ENCODE measurements around the gene FAM229B.
"Not testable (repeated sequence)": the region's sequence is repeated elsewhere in the genome, so short reads cannot be mapped to it uniquely, and the experiment has no call there.

Gene FAM229B

DNA sequence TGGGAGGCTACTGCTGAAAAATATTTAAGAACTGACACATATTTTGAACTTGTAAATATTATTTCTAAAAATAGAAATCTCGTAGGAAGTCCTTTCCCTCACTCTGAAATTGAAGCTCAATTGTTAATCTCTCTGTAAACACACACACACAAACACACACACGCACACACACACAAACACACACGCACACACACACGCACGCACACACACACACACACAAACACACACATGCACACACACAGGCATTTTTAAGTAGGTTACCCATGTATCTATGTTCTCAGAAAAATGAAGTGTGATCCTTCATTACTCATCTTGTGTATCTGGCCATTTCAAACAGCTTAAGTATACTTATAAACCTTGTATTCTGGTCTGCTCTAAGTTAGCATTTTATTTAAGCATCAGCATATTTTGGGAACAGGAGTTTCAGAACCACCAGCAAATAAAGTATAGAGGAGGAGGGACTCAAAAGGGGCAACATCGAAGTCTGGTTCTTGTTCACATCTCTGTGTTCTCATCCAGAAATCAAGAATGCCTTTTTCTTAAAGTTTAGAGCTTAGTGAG is 21.9 kb upstream of the FAM229B start:
- no peak for DNase-seq

- no peak for DNase-seq
Measured at GRCh38 chr6:112066606-112067005, 20.8 kb upstream of the FAM229B start.

- no peak for DNase-seq
Measured at GRCh38 chr6:112081569-112081968, 5.8 kb upstream of the FAM229B start.

DNA sequence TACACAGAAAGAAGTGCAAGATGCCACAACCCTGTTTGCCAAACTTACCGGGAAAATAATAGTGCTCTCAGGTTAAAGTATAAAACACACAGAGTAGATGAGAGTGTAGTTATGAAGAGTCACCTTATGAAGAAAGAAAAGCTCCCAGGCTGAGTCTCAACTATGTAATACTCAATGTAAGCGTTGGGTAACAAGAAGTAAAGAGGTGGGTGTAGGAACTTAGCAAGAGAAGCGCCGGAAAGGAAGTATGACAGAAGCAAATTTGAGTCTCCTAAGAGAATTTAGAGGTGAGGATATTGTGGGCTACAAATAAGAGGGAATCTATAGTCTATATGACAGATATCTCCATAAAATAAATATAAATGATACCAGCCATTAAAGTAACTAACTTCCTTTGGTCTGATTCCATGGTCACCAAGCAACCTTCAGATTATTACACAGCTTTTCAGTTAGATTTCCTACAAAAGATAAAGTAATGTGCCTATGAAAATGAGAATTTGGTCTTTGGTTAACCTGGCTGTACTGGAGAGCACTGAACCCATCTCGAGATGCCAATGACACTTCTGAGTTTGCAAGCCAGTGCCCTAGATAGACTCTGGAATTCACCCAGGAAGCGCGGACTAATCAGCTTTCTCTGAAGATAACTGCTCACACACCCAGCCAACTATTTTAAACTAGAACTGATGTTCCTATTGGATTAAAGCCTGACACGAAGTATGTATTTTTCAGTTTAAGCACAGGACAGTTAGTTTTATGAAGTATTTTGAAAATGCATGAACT is 1.9 kb upstream of the FAM229B start:
- peak; percentile 30 to 68 (median 48) for DNase-seq

- DNase-seq = peak; percentile 30 to 64 (median 58)
Measured at GRCh38 chr6:112086744-112087135, 651 bp upstream of the FAM229B start.

DNA sequence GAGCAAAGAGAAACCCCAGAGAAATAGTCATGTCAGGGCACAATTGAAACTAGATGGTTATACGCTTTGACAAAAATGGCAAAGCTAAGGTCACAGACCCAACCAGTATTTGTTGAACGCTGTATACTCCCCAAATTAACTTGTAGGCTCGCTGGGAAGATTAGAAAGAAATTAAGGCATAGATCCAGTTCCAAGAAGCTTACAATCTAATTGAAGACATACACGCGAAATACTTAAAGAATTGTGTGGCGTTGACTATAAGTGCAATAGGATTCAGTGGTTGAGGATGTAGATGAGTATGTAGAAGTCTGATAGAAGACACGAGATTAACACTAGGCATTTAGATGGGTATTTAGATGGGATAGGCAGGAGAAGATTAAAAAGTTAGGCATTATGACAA is 525 bp downstream of the FAM229B start:
- DNase-seq = no peak

DNA sequence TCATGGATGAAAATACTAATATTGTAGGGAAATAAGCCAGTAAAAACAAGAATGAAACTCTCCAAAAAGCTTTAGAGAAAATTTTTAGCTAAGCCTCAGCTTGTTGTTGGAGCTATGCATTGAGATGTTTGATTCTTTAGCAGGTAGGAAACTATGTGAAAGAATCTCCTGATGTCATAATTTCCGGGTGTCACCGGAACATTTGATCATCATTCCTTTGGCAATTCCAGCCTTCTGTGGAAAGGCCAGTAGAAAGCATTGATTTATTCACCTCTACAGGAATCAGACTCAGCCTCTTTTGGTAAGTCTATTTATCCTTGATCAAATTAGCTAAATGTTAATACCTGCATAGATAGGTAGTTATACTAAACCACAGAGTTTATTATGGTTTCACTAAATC is 9.5 kb downstream of the FAM229B start:
- no peak for DNase-seq

GRCh38 chr6:112100561-112100960 is 13.2 kb downstream of the FAM229B start:
- no peak for DNase-seq

DNA sequence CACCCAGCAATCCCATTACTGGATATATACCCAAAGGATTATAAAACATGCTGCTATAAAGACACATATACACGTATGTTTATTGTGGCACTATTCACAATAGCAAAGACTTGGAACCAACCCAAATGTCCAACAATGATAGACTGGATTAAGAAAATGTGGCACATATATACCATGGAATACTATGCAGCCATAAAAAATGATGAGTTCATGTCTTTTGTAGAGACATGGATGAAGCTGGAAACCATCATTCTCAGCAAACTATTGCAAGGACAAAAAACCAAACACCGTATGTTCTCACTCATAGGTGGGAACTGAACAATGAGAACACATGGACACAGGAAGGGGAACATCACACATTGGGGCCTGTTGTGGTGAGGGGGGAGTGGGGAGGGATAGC is 18.6 kb downstream of the FAM229B start:
- DNase-seq = not testable (repeated sequence)

DNA sequence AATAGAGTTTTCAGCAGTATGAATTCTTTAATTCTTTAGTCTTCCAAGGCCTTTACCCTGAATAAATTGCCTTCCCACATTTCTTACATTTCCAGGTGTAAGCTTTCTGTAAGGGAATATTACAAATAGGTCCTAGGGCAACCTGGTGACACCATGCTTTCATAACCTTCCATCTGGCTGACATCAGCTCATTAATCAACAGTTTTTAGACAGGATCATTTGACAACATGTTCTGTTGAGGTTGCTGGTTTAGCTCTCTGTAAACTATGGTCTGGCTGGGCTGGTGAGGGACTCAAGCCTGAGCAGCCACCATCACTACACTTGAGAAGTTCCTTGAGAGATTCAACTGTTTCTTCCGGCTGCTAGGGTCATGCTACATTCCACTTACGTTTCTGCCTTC is 19.2 kb downstream of the FAM229B start:
- DNase-seq = no peak

- no peak for DNase-seq
Measured at GRCh38 chr6:112109262-112109661, 21.9 kb downstream of the FAM229B start.

DNA sequence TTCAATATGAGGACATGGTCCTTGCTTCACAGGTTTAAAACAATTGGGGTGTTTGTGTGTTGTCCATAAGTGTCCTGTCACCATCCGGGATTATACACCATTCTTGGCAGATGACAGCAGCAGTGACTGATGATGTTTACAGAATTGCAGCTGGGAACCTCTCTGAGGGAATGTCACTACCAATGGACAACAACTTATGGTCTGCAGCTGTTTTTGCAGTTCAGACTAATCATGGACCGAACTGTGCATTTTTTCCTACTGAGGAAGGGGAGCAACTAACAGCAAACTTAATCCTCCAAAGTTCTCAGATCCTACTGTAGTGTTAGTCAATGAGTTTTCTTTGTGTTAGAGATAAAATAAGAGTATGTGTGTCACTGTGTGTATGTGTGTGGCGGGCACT is 26.0 kb downstream of the FAM229B start:
- DNase-seq = no peak

DNA sequence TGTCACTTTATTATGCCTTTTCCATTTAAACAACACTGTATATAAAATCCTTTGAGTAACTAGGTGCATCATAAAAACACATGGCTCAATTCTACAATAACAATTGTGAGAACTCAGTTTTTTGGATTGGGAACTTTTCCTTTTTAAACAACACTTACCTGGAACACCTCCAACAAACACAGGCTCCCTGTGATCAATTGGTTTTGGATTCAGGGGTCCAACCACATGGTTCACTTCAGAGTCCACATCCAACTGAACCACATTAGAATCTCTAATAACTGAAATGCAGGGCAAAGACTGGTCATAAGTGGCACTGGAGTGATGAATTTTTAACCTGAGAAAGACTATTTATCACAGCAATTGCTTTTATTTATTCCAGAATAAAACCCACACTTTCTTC is 26.5 kb downstream of the FAM229B start:
- no peak for DNase-seq

DNA sequence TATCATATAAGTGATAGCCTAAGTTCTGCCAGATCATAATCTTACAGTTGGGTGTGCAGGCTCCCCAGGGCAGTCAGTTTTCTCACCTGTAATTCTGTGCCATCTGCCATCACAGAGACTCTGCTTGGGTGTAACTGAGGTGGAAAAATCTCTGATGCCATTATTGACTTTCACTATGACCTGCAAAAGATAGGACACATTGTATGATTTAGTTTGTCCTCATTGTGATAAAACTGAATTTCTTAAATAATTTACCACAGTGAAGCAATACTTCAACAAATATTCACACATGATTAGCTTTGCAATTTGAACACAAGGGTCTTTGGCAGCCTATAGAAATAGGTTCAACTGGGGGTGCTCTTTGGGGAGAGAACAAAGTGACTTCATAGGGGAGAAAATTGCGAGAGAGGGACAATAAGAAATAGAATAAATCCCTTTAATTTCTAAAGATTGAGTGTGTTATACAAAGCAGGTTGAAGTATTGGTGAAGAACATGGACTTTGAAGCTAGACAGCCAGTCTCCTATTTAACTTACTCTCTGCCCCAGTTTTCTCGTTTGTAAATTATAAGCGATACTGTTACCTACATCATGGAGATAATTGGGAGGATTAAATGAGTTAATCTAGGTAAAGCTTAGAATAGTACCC is 27.3 kb downstream of the FAM229B start:
- DNase-seq = no peak

DNA sequence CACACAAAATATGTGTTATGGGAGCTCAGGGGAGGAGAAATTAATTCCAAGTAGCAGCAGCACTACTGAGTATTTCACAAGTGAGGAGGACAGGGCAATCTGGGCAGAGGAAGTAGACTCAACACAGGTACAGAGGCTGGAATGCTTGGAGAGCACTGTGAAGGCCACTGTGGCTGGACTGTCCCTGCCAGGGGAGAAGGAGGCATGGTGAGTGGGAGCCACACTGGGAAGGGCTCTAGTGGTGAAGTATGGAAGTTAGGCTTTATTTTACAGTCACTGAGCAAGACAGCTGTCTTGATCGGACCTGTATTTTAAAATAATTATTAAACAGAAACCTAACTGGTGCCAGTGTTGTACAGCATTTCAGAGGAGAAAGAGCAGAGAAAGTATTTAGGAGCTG is 28.8 kb downstream of the FAM229B start:
- no peak for DNase-seq

GRCh38 chr6:112117554-112117953 is 30.2 kb downstream of the FAM229B start:
- DNase-seq = peak in 2 of 4 experiments; percentile 3 to 11

DNA sequence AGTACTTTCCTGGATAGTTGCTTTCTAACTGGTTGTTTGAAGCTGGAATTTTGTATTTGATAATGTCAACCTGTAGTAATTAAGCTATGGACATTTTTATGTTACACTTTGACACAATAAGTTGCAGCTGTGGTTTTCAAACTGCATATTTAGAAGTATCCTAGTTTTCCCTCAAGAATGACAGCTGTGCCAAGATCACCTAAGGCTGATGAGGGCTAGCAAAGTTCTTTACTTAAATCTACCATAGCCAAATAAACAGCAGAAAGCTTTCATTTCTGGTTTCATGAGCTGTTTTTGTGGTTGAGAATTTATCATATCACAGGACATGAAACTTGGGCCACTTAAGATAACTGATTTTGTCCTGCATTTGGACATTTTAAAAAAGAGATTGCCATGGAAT is 30.6 kb downstream of the FAM229B start:
- no peak for DNase-seq

GRCh38 chr6:112122756-112123155 is 35.4 kb downstream of the FAM229B start:
- DNase-seq = peak; percentile 52 to 82 (median 69)

- peak in 2 of 4 experiments; percentile 23 to 26 for DNase-seq
Measured at GRCh38 chr6:112123982-112124381, 36.6 kb downstream of the FAM229B start.

- no peak for DNase-seq
Measured at GRCh38 chr6:112128208-112128607, 40.8 kb downstream of the FAM229B start.

DNA sequence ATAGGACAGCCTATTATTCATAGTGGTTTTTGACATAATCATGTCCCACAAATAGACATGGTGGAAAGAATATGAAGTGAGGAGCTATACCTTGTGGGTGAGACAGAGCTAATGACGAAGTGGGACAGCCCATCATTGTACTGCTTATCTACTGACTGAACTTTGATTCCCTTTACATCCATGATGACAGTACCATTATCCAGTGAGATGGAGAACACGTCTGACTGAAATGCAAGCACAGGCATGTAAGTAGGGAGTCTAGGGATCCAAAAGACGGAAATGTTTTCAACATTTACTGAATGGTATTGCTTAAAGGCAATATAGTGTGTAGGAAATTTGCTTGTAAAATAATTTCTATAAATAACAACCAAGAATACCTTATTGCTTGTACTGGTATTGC is 43.5 kb downstream of the FAM229B start:
- DNase-seq = no peak

DNA sequence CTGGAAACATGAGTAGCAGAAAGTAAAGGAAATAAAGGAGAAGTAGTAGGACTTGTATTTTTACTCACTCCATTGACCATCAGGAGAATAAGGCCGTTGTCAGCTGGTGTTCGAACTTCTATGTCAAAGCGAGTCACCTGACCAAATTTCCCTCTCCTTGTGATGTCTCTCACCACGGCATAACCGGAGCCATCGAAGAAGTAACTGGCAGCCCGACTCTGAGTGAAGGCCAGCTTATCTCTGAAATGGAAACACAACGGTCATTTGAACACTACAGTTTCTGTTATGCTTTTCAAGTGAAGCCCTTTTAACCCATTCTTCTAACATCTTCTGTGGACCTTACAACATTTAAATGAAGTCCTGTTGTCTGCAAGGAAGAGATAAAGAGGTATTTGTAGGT is 51.7 kb downstream of the FAM229B start:
- DNase-seq = no peak

DNA sequence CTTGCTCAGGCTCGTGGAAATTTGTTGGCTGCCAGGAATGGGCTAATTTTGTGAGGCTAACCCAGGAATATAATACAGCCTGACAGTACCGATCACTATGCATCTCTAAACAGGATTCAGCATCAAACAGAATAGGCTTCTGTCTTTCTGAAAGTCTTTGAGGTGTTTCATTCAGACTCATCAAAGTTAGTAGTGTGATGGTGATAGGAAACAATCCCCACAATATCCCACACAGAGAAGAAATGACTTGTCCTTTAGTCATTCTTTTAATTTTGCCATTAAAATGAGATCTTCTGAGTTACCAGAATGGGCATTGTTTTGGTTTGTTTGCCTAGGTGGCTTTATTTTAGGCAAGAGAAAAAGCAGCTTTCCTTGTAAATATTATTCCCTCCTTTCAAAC is 54.3 kb downstream of the FAM229B start:
- no peak for DNase-seq
